Skeletal muscle cell (primary cell): ENCODE data around the gene ITIH4.

Experiments
- DNase-seq: peaks from one replicate; pipeline ENCODE4 v3.0.0-alpha.2; 2010; ENCODE audit warnings: low read depth
- H3K4me3 ChIP-seq: 2 replicates; pipeline ENCODE4 v1.5.1; 2011; ENCODE audit warnings: low read depth, mild to moderate bottlenecking, control low read depth, low read length, moderate library complexity

ITIH4 gene

DNA sequence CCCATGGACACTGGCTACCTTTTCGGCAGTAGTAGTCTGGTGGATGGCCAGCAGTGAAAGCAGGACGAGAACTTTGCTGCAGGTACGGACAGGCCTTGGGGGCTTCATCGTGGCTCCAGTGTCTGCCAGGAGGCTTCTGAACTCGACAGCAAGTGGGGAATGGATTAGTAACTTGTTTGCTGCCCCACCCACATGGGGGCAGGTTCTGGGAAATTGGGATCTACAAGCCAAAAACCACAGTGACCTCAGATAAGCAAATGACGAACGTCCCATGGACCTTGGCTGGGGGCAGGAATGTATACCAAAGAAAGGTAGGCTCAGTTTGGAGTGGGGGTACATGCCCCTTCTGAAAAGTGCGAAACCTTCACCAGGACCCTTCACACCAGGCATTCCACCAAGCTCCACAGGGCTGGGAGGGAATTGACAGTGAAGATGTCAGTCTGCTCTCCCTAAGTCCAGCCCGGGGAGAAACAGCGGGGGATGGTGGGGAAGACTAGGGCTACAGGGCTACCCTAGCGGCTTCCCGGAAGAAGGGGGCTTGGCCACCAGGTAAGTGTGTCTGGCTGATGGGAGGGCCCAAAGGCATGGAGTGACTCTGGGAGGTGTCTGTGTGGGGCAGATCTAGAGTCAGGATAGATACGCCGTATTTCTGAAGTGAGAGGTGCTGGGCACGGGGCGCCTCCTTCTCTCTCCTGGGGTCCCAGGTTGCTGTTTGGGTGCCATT, at the start of gene ITIH4:
ITIH4 (minus strand) TSS at position 138 of the 724 bp plus-strand sequence; CDS start at position 108, 30 bp downstream.
- H3K4me3 ChIP-seq: no peak within 1 kb of the TSS
- no peak for DNase-seq

DNA sequence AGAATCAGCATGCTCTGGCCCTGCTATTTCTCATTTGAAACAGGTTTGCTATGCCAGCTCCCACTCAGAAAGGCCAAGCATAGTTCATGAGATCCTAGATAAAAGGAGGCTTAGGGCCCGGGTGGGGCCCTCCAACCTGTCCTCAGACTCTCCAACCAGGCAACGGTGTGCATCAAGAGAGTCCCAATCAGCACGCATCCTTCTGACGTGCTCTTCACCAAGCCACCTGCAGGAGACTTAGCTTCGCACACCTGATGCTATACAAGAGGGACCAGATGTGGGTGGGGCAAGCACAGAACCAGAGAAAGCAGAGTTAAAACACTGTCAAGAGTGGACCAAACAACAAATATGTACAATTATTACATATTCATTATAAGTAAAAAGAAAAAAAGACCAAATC, 49.6 kb upstream of the ITIH4 start:
- DNase-seq: no peak
- no peak overlapping the region for H3K4me3 ChIP-seq

DNA sequence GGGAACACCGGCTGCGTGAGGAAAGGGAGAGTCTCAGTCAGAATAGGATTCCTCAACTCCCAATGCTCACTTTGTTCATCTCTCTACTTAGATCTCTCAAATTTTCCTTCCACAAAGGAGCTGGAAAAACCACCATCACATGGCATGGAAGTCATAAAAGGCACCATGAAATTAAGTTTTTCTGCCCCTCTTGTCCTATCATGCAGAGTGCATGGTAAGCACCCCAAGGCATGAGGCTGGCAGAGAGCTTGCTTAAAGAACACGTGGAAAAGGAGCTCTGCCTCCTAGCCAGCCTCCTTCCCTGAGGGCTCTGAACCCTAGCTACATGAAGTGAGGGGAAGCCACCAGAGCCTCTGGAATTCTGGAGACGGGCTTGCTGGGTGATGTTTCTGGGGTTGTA, 49.1 kb upstream of the ITIH4 start:
- H3K4me3 ChIP-seq: no peak overlapping the region
- DNase-seq: no peak

DNA sequence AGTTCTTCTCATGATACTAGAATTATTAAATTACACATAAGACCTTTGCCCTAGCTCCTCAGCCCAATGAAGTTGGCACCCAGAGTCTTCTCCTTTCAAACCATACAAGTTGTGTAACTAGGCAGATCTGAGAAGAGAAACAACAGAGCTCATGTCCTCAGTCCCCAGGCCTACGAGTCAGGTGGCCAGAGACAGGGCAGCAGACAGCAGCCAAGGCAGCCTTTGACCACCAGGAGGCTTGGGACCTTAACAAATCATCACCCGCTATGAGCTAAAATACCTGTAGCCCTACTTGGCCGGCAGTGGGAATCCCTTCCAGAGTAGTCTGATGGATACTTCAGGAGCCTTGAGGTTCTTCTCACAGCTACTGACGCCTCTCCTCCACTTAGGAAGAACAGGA, 48.6 kb upstream of the ITIH4 start:
- DNase-seq: no peak
- no peak overlapping the region for H3K4me3 ChIP-seq

DNA sequence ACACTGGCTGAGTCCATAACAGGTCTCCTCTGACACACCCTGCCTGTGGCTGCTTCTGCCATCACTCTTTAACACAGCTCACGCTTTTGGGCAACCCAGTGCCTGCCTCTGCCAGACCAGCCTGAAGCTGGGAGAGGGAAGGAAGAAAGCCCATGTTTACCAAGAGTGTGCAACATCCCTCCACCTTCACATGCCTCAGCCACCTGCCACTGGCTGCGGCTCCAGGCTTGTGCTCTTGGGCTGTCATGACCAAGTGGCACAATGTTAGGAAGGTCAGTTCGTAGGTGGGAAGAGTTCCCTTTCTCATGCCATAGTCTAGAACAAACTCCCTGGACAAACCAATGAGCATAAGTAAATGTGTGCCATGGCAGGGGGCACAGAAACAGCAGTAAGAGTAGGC, 46.6 kb upstream of the ITIH4 start:
- DNase-seq: no peak
- no peak overlapping the region for H3K4me3 ChIP-seq

DNA sequence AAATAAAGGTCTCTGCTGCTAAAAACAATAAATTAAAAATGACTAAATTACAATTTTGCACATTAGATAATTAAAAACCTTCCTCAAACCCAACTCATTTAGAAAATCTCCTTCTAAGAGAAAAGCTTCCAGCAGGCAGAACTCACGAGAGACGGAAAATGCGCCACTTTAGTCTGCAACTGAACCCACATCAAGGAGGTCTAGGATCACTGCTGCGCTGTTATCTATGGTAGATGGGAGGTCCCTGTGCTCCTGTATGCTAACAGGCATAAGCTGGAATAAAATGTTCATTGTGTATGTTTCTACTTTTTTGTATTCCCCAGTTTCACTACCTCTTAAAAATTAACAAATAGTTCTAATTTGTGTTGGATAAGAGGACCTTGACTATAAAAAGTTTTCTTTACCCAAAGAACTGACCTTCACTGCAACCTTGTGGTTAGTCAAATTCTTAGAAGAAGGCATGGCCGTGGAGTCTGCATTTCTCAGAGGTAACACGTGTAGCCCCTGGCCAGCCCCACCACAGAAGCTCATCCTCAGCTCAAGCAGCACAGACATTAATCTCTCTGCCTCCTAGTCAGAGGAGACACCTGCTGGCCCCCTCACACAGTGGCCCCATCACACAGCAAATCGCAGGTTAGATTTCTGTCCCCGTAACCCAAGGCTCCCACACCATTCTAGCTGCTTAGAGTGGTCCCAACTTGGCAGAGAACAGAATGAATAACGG, 44.6 kb upstream of the ITIH4 start:
- H3K4me3 ChIP-seq: no peak overlapping the region
- no peak for DNase-seq

DNA sequence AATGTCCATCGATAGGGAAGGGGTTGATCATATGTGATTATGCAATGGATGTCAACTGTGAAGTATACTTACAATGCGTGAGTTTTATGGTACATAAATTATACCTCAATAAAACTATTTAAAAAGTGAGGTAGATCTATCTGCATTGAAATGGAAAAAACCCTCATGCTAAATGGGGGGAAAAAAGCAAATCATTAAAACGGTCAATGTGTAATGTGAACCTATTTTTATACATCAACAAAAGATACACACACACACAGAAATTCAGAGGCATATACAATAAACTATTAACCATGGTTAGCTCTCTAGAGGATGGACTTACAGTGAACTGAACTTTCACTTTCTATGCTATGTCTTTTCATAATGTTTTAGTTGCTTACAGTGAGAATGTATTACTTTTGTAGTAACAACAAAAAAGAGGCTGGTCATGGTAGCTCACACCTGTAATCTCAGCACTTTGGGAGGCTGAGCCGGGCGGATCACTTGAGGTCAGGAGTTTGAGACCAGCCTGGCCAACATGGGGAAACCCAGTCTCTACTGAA, 43.8 kb upstream of the ITIH4 start:
- DNase-seq: no peak
- no peak overlapping the region for H3K4me3 ChIP-seq

DNA sequence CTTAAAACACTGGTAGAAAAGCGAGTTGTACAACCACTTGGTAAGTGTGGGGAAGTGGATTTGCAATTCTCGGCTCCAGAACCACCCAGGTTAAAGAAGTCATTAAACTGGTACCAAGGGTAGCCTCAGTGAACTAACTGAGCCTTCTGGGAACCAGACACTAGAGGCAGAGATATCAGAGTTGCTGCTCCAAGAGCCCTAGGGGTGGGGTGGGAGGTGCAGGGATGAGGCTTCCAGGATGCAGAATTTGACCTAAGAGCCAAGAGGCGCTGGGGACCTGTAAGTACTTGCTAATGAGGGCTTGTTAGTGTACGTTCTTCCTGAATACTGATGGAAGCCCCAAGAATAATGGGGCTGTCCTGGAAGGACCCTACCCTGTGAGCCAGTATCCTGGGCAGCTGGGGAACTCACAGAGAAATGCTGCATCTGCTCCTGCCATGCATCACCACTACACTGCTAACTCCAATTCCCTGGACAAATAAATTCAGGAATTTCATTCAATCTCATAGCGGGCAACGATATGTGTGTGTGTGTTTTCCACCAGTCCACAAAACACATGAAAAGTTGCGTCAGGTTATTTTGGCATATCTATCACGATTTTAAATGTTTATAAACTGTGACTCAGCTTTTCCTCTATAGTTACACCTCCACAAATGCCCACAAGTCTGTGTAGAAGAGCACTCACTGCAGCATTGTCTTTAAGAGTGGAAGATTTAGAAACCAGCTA, 43.1 kb upstream of the ITIH4 start:
- DNase-seq: peak; percentile 36
- no peak overlapping the region for H3K4me3 ChIP-seq

DNA sequence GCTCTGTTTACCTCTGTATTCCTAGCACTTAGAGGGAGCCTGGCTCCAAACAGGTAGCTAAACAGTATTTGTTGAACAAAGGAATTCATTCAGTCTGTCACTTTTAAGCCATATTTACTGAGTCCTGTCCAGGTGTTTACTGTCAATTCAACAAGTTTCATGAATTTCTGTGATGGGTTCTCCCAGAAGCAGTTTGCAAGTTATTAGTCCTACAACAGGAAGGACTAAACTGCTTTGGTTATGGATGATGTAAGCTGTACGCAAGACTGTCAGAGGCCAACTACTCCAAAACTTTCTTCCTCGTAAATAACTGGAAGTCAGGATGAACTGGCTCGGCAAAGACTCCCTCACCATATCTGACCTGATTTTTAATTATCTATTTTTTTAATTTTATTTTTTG, 41.8 kb upstream of the ITIH4 start:
- no peak for DNase-seq
- no peak overlapping the region for H3K4me3 ChIP-seq

DNA sequence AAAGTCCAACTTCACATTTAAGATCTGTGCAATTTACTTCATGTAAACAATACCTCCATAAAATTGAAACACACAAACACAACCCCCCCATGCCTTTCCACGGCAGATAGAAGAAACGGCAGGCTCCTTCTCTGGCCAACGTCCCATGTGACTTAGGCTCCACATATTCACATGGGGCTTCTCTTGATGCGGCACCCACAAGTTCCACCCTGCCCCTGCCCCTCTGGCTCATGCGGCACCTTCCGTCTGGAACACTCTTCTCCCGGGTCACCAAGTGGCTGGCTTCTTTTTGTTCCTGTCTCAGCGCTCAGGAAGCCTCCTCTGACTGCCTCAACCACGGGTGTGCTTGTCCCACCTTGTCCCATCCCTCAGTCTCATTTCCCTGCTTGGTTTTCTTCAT, 41.3 kb upstream of the ITIH4 start:
- no peak for DNase-seq
- H3K4me3 ChIP-seq: no peak overlapping the region

DNA sequence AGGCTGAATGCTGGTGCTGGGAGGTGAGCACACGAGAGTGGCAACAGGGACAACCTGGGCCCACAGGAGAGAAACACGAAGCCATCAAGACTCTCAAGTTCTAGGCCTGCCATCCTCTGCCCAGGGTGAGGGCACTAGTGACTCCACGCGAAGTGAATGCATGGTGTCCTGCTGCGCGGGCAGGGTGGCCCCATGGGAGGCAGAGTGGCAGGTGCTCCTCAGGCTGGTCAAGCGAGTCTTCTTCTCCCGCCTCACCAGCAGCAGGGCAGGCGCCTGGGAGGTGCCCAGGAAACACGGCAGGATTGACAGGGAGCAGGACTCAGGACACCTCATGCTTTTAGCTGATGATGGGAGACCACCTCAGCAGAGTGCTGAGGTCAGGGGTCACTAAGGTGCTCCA, 40.0 kb upstream of the ITIH4 start:
- DNase-seq: no peak
- H3K4me3 ChIP-seq: no peak overlapping the region

DNA sequence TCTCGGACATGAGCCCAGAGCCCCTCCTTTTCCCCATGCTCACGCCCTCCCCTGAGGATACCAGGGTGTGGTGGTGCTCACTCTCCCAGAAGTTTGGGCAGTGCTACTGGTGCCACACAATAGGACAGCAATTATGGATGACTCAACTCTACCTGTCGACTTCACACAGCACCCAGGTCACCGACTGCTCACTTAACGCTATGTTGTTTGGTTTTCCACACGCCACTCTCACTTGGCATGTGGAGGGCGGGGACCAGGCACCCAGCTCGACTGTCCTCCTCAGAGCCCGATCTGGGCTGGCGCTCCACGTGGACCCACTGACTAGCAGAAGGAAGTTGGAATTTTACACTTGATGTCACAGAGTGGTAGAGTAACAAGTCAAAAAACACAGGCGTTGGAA, 36.0 kb upstream of the ITIH4 start:
- no peak overlapping the region for H3K4me3 ChIP-seq
- no peak for DNase-seq

DNA sequence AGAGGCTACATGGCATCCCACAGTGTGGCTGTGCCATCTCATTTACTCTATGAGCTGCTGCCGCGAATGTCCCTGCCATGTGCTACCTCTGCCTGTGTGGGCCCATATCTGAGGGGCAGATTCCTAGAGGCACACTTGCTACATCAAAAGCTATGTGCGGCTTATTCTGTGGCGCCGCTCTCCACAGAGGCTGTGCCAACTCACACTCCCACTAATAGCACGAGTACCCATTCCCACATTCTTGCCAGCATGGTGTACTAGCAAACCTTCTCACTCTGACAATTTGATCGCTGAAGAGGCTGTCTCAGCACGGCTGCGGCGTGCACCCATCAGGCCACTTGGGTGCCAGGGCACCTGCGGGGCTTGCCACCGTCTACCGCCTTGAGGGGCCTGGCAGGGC, 35.5 kb upstream of the ITIH4 start:
- H3K4me3 ChIP-seq: no peak overlapping the region
- no peak for DNase-seq

DNA sequence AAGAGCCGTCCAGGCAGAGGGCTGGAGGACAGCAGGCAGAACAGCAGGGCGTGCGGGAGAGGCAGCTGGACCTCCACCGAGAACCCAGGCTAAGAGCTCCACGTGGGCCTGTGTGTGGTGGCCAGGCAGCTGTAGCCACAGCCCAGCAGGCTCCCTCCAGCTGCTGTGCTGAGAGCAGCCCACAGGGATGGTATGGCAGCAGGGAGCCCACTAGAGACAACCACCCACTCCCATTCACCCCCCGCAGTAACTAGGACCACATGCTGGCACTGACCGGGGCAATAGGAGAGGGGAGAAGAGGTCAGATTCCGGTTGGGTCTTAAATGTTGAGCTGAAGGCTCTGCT, 29.9 kb upstream of the ITIH4 start:
- no peak for DNase-seq
- no peak overlapping the region for H3K4me3 ChIP-seq

DNA sequence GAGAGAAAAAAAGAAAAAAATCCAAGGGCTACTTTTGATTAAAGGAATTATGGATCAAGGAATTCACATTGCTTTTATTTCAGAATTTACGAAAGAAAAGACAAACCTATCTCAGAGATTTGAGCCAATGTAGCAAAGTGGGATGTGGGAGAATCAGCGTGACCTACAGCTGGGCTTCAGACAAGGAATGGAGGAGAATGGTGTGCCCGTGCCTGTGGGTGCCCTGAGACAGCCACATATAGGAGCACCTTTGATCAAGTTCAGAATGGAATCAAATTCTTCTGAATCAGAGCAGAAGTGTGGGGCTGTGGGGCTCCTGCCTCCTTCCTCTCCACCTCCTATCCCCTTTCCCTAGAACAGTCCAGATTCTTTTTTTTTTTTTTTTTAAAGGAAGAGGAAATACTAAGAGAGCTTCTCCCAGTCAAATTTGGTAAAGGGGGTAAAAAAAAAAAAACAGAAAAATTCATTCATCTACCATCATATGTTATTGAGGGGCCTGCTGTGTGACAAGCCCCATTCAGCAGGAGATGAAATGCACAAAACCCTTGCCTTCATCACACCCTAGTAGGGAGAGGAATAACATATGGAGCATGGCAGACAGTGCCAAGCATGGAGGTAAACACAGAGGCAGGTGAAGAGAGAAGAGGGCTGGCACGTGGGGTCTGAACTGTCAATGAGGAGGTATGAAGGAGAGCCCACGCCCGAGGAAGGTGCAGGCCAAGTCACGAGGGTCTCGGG, 29.4 kb upstream of the ITIH4 start:
- DNase-seq: no peak
- H3K4me3 ChIP-seq: no peak overlapping the region

DNA sequence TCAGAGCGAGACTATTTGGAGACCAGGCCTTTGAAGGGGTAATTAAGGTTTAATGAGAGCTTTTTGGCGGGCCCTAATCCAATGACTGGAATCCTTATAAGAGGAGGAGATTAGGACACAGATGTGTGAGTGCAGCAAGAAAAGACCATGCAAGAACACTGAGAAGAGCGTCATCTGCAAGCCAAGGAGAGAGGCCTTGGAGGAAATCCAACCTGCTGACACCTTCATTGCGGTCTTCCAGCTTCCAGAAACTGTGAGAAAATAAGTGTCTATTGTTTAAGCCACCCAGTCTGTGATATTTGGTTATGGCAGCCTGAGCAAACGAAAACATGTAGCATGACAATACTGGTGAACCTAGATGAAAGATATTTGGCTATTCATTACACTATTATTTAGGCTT, 27.4 kb upstream of the ITIH4 start:
- no peak overlapping the region for H3K4me3 ChIP-seq
- no peak for DNase-seq

DNA sequence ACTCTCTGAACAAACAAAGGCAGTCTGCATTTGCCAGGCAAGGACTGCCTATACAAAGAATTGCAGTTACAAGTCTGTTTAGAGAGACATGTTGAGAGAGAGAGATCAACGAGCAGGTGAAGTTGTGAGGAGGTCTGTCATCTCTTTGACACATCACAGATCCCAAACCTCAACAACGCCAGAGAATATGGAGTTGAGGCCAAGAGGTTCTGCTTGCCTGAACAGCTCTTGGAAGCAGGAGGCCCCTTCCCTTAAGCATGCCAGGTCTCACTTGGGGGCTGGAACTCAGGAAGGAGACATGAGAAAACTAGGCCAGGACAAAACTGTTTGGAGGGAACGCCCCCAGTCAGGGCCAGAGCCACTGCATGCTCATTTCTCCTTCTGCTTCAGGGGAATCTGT, 26.7 kb upstream of the ITIH4 start:
- no peak for DNase-seq
- H3K4me3 ChIP-seq: no peak overlapping the region

DNA sequence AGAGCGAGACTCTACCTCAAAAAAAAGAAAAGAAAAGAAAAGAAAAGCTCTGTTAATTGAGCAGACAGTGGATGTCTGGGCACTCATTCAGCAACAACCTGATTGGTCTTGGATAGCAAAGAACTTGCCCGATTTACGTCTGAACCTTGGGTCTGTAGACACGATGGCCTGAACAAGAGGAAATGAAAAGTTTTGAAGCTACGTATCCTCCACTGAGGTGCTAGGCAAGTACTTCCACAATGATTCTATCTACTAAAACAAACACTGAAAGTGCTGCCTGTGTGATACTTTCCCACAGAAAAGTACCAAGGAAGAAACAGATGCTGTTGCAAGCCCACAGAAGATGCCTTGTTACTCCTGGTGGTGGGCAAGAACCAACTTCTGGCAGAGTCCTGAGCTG, 26.2 kb upstream of the ITIH4 start:
- no peak overlapping the region for H3K4me3 ChIP-seq
- no peak for DNase-seq

DNA sequence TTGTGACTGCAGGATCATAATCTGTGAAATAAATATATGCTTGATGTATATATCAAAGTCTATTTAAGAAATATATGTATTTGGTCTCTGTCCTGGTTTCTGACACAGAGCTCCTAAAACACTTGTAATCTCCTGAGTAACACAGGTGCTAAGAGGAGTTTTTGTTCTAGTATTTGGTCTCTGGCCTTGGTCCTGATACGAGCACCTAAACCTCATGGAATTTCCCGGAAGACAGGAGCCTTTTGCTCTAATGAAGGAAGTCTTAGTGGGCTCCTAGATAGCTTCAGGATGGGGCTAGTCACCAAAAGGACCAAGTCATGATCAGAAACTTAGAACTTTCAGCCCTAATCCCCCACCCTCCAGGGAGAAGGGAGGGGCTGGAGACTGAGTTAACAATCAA, 23.5 kb upstream of the ITIH4 start:
- no peak overlapping the region for H3K4me3 ChIP-seq
- DNase-seq: no peak

DNA sequence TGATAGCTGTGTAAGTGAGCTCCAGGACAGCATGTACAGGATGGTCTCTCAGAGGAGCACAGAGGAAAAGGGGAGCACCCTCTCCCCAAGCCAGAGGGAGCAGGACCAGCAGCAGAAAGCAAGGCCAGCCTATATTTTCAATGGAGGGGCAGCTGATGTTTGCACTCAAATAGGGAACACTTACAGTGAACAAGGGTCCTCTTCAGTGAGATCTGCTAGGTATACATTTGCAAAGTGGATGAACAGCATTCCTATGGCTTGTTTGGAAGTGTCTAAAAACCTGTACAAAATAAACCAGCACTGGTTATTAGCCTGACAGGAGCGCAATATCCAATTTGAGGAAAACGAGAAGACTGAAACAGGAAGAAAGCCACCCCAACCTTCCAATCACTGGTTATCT, 21.9 kb upstream of the ITIH4 start:
- no peak overlapping the region for H3K4me3 ChIP-seq
- no peak for DNase-seq
